ENCODE results near the gene KRI1.

DNA sequence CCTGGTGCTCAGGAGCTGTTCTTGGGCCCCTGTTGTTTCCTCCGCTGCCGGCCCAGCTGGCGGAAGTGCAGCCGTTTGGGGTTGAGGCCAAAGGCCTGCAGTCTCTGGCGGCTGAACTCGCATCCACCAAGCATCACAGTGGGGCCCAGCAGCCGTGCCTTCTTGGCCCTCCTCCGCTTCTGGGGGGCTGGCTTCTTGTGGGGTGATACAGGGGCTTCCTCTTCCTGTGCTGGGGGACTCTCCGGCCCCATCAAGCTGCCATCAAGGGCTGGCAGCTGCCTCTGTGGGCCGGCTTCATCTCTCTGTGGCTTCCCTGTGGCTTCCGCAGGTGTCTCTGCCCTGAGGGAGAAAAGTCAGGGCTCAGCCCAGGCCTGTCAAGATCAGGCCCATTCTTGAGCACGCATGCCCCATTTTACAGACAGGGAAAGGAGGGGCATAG, 11.8 kb downstream of the KRI1 start:
- no peak for TF ChIP-seq POLR2AphosphoS5 (IDR thresholded peaks at IDR 0.05; ENCODE audit: low read depth, low read length)
- peak; percentile 42; the same call in 1 of the 2 replicates for TF ChIP-seq POLR2A (IDR thresholded peaks at IDR 0.05; ENCODE audit: low read depth, low read length)
